HEK293 (cell line): ENCODE results near the gene CRMP1.

Experiments
- CTCF ChIA-PET: fragments of 350-600 bp; formaldehyde crosslinking; extraction: SDS; loops from one replicate; lab custom pipeline; 2021; ENCODE audit warnings: antibody characterized with exemption; lab: Yijun Ruan, JAX
- POLR2A ChIA-PET: fragments of 300-600 bp; formaldehyde crosslinking; extraction: SDS; loops from one replicate; lab custom pipeline; 2020; ENCODE audit warnings: antibody characterized with exemption, inconsistent platforms; lab: Yijun Ruan, JAX
- H3K27ac ChIP-seq: fragments of 200-500 bp; sonication (Bioruptor generic); 2 replicates; pipeline ENCODE4 v1.5.1; 2014; ENCODE audit warnings: low read depth, low read length, control low read depth, inconsistent platforms; ENCODE audit errors: extremely low read depth
- H3K36me3 ChIP-seq, 2 experiments: fragments of 200-500 bp in 1 of 2; sonication (Bioruptor generic) in 1 of 2; 1 replicate in 1 of 2; 2 replicates in 1 of 2; pipeline ENCODE4 v1.5.1; 2014 to 2017; ENCODE audit warnings: inconsistent platforms in 2 of 2, low read length in 2 of 2; ENCODE audit not compliant: control insufficient read depth in 2 of 2, insufficient read depth in 1 of 2
- H3K4me1 ChIP-seq: fragments of 200-500 bp; sonication (Bioruptor generic); 2 replicates; pipeline ENCODE4 v1.5.1; 2014; ENCODE audit warnings: mild to moderate bottlenecking, low read length, inconsistent platforms; ENCODE audit not compliant: control insufficient read depth, insufficient read depth
- H3K4me3 ChIP-seq: 2 replicates; pipeline ENCODE4 v1.5.1; 2011; ENCODE audit warnings: low read depth, mild to moderate bottlenecking, control low read depth, low read length, moderate library complexity
- H3K9me3 ChIP-seq: fragments of 200-500 bp; sonication (Bioruptor generic); 2 replicates; pipeline ENCODE4 v1.5.1; 2014; ENCODE audit warnings: low read depth, low read length, inconsistent platforms; ENCODE audit not compliant: control insufficient read depth, insufficient read depth
- ELK4 ChIP-seq: IDR thresholded peaks from 2 replicates; pipeline ENCODE4 v1.6.1; 2011; ENCODE audit warnings: mild to moderate bottlenecking, low read depth, low read length, borderline replicate concordance
- GLIS2 ChIP-seq: fragments of 450-650 bp; formaldehyde crosslinking; IDR thresholded peaks from 2 replicates; pipeline ENCODE4 v1.5.1; 2016; ENCODE audit warnings: missing biosample characterization, missing genetic modification characterization
- REPIN1 ChIP-seq: fragments of 450-650 bp; formaldehyde crosslinking; IDR thresholded peaks from 2 replicates; pipeline ENCODE4 v1.5.1; 2017; ENCODE audit warnings: missing biosample characterization, missing genetic modification characterization, low read depth
- TCF7L2 ChIP-seq: IDR thresholded peaks from 2 replicates; pipeline ENCODE4 v1.6.1; 2011; ENCODE audit warnings: low read depth, mild to moderate bottlenecking, inconsistent platforms, low read length, moderate library complexity, borderline replicate concordance
- ZBTB6 ChIP-seq: fragments of 450-650 bp; formaldehyde crosslinking; IDR thresholded peaks from 2 replicates; pipeline ENCODE4 v1.5.1; 2017; ENCODE audit warnings: missing biosample characterization, missing genetic modification characterization
- ZFHX2 ChIP-seq: fragments of 450-650 bp; formaldehyde crosslinking; conservative IDR thresholded peaks from 2 replicates; pipeline ENCODE4 v1.5.1; 2016; ENCODE audit warnings: missing biosample characterization, missing genetic modification characterization
- ZNF133 ChIP-seq: fragments of 450-650 bp; formaldehyde crosslinking; IDR thresholded peaks from 2 replicates; pipeline ENCODE4 v1.5.1; 2016; ENCODE audit warnings: missing biosample characterization, missing genetic modification characterization
- ZNF184 ChIP-seq: fragments of 450-650 bp; IDR thresholded peaks from 2 replicates; pipeline ENCODE4 v1.5.1; 2018; ENCODE audit warnings: missing biosample characterization, mild to moderate bottlenecking, missing genetic modification characterization
- ZNF19 ChIP-seq: fragments of 450-650 bp; formaldehyde crosslinking; IDR thresholded peaks from 2 replicates; pipeline ENCODE4; 2016; ENCODE audit warnings: missing biosample characterization, missing genetic modification characterization, low read depth
- ZNF2 ChIP-seq: fragments of 450-650 bp; formaldehyde crosslinking; IDR thresholded peaks from 2 replicates; pipeline ENCODE4 v1.5.1; 2016; ENCODE audit warnings: missing biosample characterization, missing genetic modification characterization
- ZNF214 ChIP-seq: fragments of 450-650 bp; formaldehyde crosslinking; IDR thresholded peaks from 2 replicates; pipeline ENCODE4 v1.5.1; 2017; ENCODE audit warnings: missing biosample characterization, mild to moderate bottlenecking, missing genetic modification characterization, borderline replicate concordance
- ZNF23 ChIP-seq: fragments of 450-650 bp; formaldehyde crosslinking; IDR thresholded peaks from 2 replicates; pipeline ENCODE4 v1.5.1; 2016; ENCODE audit warnings: missing biosample characterization, missing genetic modification characterization, borderline replicate concordance
- ZNF26 ChIP-seq: fragments of 450-650 bp; formaldehyde crosslinking; IDR thresholded peaks from 2 replicates; pipeline ENCODE4 v1.5.1; 2016; ENCODE audit warnings: missing biosample characterization, missing genetic modification characterization
- ZNF37A ChIP-seq: fragments of 450-650 bp; IDR thresholded peaks from 2 replicates; pipeline ENCODE4 v1.5.1; 2018; ENCODE audit warnings: missing biosample characterization, missing genetic modification characterization
- ZNF548 ChIP-seq: fragments of 450-650 bp; formaldehyde crosslinking; IDR thresholded peaks from 2 replicates; pipeline ENCODE4 v1.5.1; 2016; ENCODE audit warnings: missing biosample characterization, missing genetic modification characterization
- ZNF610 ChIP-seq: fragments of 450-650 bp; formaldehyde crosslinking; IDR thresholded peaks from 2 replicates; pipeline ENCODE4 v1.5.1; 2016; ENCODE audit warnings: missing biosample characterization, missing genetic modification characterization, borderline replicate concordance
- ZNF707 ChIP-seq: fragments of 450-650 bp; formaldehyde crosslinking; IDR thresholded peaks from 2 replicates; pipeline ENCODE4 v1.5.1; 2016; ENCODE audit warnings: missing biosample characterization, missing genetic modification characterization
- ZNF792 ChIP-seq: fragments of 450-650 bp; formaldehyde crosslinking; IDR thresholded peaks from 2 replicates; pipeline ENCODE4 v1.5.1; 2016; ENCODE audit warnings: missing biosample characterization, missing genetic modification characterization
- ZSCAN4 ChIP-seq: fragments of 450-650 bp; formaldehyde crosslinking; IDR thresholded peaks from 2 replicates; pipeline ENCODE4 v1.5.1; 2017; ENCODE audit warnings: missing biosample characterization, missing genetic modification characterization
- ZXDB ChIP-seq: fragments of 450-650 bp; formaldehyde crosslinking; IDR thresholded peaks from 2 replicates; pipeline ENCODE4 v1.5.1; 2016; ENCODE audit warnings: missing biosample characterization, missing genetic modification characterization
- TF ChIP-seq, protein P1 (sequence below): fragments of 450-650 bp; formaldehyde crosslinking; IDR thresholded peaks from 2 replicates; pipeline ENCODE4 v1.5.1; 2016; ENCODE audit warnings: missing biosample characterization, missing genetic modification characterization
- TF ChIP-seq, protein P2 (sequence below): fragments of 450-650 bp; formaldehyde crosslinking; IDR thresholded peaks from 2 replicates; pipeline ENCODE4 v1.5.1; 2016; ENCODE audit warnings: missing biosample characterization, missing genetic modification characterization

The CRMP1 gene

DNA sequence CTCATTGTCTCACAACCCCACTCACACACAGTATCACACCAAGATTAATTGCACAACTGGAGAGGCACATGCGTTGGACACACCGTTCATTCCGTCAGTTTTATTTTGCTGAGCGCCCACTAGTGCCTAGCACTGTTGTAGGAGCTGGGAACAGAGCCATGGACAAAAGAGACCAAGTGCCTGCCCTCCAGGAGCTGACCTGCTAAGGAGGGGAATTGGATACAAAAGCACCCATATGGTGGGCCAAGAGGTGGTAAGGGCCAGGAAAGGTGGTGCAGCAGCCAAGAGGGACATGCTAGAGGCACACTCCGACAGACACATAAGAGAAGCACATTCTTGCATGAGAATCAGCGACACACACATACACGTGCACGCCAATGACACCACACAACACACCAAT, 705 bp upstream of the CRMP1 start:
- no peak overlapping the region for H3K27ac ChIP-seq
- H3K36me3 ChIP-seq, result no peaks in the 10 kb centered on the region
- no peak overlapping the region for H3K4me3 ChIP-seq
- CTCF ChIA-PET, result no interaction called here
- TF ChIP-seq ZNF184, result no peak
- TF ChIP-seq ZNF26 (tag by site-specific recombination), result no peak
- TF ChIP-seq ZNF214 (tag by site-specific recombination), result no peak
- TF ChIP-seq ELK4, result no peak
- TF ChIP-seq, protein P1, sequence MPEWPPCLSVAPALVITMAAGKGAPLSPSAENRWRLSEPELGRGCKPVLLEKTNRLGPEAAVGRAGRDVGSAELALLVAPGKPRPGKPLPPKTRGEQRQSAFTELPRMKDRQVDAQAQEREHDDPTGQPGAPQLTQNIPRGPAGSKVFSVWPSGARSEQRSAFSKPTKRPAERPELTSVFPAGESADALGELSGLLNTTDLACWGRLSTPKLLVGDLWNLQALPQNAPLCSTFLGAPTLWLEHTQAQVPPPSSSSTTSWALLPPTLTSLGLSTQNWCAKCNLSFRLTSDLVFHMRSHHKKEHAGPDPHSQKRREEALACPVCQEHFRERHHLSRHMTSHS, result no peak
- TF ChIP-seq ZBTB6 (tag by site-specific recombination), result no peak
- no peak for TF ChIP-seq ZNF610 (tag by site-specific recombination)
- TF ChIP-seq ZNF2 (tag by site-specific recombination), result no peak
- no peak for TF ChIP-seq ZNF133 (tag by site-specific recombination)
- no peak for TF ChIP-seq ZNF19 (tag by site-specific recombination)
- TF ChIP-seq, all 188 proteins: peak for 0
- POLR2A ChIA-PET, result no interaction called here
- no peaks in the 10 kb centered on the region for H3K4me1 ChIP-seq
- no peaks in the 10 kb centered on the region for H3K9me3 ChIP-seq

DNA sequence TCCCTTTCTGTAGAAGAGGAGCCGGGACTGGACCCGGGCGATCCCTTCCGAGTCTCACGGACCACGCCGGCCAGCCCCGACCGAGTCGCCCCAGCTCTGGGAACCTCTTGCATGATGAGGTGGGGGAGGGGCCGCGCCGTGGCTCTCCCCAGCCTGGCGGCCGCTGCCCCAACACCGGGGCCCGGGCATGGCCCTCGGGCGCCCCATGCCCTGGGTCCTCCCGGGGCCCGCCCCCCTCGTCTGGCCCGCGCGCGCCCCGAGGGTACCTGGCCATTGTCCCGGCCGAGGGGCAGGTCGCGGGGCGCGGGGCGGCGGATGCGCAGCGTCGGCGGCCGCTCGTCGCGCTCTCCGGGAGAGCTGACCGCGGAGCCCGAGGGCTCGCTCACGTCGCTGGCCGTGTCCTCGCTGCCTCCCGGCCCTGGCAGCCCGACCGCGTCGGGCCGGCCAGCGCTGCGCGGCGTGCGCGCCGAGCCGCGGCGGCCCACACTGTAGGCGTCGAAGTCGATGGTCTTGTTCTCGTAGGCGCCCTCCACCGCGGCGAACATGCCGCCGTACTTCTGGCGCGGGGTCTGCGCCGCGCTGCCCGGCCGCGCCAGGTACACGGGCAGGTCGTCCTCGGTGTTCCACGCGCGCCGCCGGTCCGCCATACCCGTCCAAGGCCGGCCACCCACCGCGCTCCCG, 423 bp downstream of the CRMP1 start:
- no peaks in the 10 kb centered on the region for H3K36me3 ChIP-seq
- no peak overlapping the region for H3K4me3 ChIP-seq
- no peak for TF ChIP-seq ZNF23 (tag by site-specific recombination)
- TF ChIP-seq ZNF37A, result no peak
- no peak for TF ChIP-seq ZFHX2 (tag by site-specific recombination)
- no peak for TF ChIP-seq ZNF707 (tag by site-specific recombination)
- no peak for TF ChIP-seq ZNF548 (tag by site-specific recombination)
- TF ChIP-seq, all 188 proteins: peak for 0
- no peaks in the 10 kb centered on the region for H3K9me3 ChIP-seq
- H3K4me1 ChIP-seq, result no peaks in the 10 kb centered on the region
- H3K27ac ChIP-seq, result no peak overlapping the region
- CTCF ChIA-PET, result interaction anchor here (0.5 to 1.1 kb wide), 2 partner anchors 106 to 317 kb away, joined by 3 to 4 read pairs; no protein-coding TSS in a partner anchor
- POLR2A ChIA-PET, result no interaction called here

GRCh38 chr4:5891563-5892322, 1.1 kb downstream of the CRMP1 start:
- H3K4me3 ChIP-seq, result no peak overlapping the region
- no peak overlapping the region for H3K27ac ChIP-seq
- TF ChIP-seq, protein P2, sequence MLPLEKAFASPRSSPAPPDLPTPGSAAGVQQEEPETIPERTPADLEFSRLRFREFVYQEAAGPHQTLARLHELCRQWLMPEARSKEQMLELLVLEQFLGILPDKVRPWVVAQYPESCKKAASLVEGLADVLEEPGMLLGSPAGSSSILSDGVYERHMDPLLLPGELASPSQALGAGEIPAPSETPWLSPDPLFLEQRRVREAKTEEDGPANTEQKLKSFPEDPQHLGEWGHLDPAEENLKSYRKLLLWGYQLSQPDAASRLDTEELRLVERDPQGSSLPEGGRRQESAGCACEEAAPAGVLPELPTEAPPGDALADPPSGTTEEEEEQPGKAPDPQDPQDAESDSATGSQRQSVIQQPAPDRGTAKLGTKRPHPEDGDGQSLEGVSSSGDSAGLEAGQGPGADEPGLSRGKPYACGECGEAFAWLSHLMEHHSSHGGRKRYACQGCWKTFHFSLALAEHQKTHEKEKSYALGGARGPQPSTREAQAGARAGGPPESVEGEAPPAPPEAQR (tag by site-specific recombination), result no peak
- TF ChIP-seq TCF7L2, result no peak
- no peak for TF ChIP-seq ZNF792 (tag by site-specific recombination)
- no peak for TF ChIP-seq ZSCAN4 (tag by site-specific recombination)
- no peak for TF ChIP-seq GLIS2 (tag by site-specific recombination)
- TF ChIP-seq ZXDB (tag by site-specific recombination), result no peak
- no peak for TF ChIP-seq REPIN1 (tag by site-specific recombination)

More at GRCh38 chr4:5891563-5892322, 1.1 kb downstream of the CRMP1 start:
- CTCF ChIA-PET, result interaction anchor here (0.5 to 1.1 kb wide), 2 partner anchors 106 to 318 kb away, joined by 3 to 4 read pairs; no protein-coding TSS in a partner anchor
- H3K9me3 ChIP-seq, result no peaks in the 10 kb centered on the region
- no peaks in the 10 kb centered on the region for H3K4me1 ChIP-seq
- POLR2A ChIA-PET, result interaction anchor here (0.6 kb wide), 1 partner anchor 865 kb away, joined by 5 read pairs; no protein-coding TSS in a partner anchor
- H3K36me3 ChIP-seq, result no peaks in the 10 kb centered on the region
